ENCODE measurements around the gene PDGFA. TPM values are rescaled to one million over a fixed set of nuclear protein-coding genes. Genes with fewer than 3 reads are reported as not detected.

PDGFA gene
- total RNA-seq, 2 experiments from 2014 or later: 16.7 to 18.8 TPM

DNA sequence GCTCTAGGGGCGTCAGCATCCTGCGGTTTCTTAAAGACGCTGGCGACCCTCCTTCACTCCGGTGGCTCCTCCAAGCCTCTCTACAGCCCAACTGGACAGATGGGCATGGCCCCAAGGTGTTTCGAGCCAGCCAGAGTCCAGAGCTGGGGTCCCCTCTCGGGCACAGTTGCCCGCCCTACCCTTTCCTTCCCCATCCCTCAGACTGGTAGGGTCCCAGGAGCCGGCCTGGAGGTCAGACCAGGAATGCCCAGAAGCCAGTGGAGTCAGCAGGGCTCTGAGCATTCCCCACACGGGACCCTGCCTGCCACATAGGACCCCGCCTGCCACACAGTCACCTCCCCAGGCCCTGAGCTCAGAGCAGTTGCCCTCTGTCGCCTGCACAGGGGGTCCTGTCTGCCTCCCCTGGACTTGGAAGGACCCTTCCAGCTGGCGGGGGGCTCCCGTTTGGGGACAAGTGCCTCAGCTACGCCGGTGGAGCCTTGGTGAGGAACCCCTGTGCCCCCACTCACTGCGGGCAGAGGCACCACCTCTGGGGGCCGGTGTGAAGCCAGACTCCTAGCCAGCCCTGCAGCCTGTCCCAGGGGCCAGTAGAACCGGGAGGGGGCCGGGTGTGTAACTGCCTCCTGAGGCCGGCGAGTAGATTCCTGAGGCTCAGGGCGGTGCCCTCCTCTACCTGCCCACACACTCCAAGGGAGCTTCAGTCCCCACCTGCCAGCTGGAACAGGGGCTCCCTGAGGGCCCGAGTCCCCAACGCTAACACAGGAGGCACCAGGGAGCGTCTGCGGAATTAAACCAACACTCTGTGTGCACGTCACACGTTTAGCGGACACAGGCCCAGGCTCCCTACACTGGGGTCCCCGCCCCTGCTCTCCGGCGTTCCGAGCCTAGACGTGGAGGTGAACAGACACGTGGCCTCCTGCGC, 19.4 kb upstream of the PDGFA start:
- Mint-ChIP-seq H3K4me1 (ENCODE audit: low read depth) (peaks cover 5% of the 10 kb centered on the region), H3K27ac (no peak overlapping the region), H3K27me3 (no peaks in the 10 kb centered on the region), H3K4me3 (no peak overlapping the region), H3K36me3 (ENCODE audit: low read depth) (no peaks in the 10 kb centered on the region), H3K9me3 (no peaks in the 10 kb centered on the region)
- DNase-seq (no peak), ATAC-seq (no peak)
- intact Hi-C loops (cut with micrococcal nuclease): no loop called here
- POLR2A ChIA-PET: no interaction called here
- CTCF ChIA-PET: no interaction called here
- TF ChIP-seq, protein P1, sequence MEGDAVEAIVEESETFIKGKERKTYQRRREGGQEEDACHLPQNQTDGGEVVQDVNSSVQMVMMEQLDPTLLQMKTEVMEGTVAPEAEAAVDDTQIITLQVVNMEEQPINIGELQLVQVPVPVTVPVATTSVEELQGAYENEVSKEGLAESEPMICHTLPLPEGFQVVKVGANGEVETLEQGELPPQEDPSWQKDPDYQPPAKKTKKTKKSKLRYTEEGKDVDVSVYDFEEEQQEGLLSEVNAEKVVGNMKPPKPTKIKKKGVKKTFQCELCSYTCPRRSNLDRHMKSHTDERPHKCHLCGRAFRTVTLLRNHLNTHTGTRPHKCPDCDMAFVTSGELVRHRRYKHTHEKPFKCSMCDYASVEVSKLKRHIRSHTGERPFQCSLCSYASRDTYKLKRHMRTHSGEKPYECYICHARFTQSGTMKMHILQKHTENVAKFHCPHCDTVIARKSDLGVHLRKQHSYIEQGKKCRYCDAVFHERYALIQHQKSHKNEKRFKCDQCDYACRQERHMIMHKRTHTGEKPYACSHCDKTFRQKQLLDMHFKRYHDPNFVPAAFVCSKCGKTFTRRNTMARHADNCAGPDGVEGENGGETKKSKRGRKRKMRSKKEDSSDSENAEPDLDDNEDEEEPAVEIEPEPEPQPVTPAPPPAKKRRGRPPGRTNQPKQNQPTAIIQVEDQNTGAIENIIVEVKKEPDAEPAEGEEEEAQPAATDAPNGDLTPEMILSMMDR (IDR thresholded peaks at IDR 0.05): no peak

DNA sequence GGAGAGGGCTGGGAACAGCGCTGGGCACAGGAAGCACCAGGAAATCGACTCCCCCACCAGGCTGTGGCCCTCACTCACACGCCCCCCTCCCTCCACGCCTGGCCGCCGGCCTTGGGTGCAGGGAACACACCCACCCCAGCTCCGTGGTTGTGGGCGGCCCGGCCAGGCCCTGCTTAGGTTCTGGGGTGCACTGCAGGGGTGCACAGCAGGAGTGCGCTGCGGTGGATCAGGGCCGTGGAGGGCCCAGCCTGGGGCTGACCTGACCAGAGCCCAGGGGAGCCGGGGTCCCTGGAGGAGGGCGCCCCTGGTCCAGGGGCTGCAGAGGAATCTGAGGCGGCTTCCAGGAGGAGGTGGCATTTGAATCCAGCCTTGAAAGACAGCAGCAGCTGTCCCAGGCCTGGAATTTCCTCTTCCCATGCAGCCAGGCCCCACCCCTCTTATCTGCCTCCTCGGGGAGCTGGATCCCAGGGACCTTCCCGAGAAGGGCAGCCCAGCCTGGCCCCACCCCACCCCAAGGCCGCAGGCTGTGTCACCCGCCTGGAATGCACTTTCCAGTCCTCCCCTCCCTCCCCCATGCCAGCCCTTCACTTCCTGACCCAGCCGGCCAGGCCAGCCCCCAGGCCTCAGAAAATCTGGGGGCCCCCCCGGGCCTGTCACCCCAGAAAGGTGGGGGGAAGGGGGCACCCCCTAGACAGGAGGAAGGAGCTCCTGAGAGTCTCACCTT, 18.4 kb upstream of the PDGFA start:
- no peak for DNase-seq
- Mint-ChIP-seq H3K4me1 (ENCODE audit: low read depth) (peaks cover 5% of the 10 kb centered on the region), H3K27ac (no peak overlapping the region), H3K27me3 (no peaks in the 10 kb centered on the region), H3K4me3 (no peak overlapping the region), H3K9me3 (no peaks in the 10 kb centered on the region), H3K36me3 (ENCODE audit: low read depth) (no peaks in the 10 kb centered on the region)
- ChIA-PET CTCF (no interaction called here), POLR2A (no interaction called here)
- no peak for ATAC-seq
- TF ChIP-seq, protein P1 (IDR thresholded peaks at IDR 0.05): no peak
- intact Hi-C loops (cut with micrococcal nuclease): no loop called here

DNA sequence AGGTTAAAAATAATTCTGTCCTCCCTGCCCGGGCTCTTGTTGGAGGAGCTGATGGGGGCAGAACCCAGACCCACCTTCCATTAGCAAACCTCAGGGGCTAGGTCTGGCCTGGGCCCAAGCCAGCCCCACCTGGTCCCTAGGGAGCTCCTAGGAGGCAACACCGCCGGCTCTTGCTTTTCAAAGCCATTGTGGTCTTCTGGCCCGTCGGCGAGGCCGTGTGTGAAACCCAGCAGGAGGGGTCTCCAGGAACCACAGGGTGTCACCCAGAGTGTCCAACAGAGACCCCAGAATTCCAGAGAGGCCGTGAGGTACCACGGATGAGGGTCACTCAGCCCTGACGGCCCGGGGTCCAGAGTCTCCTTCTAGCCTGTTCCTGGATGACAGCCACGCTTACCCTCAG, 16.6 kb upstream of the PDGFA start:
- ATAC-seq (no peak), DNase-seq (no peak)
- Mint-ChIP-seq H3K36me3 (ENCODE audit: low read depth) (no peaks in the 10 kb centered on the region), H3K27me3 (no peaks in the 10 kb centered on the region), H3K9me3 (no peaks in the 10 kb centered on the region), H3K4me3 (no peak overlapping the region), H3K27ac (no peak overlapping the region), H3K4me1 (ENCODE audit: low read depth) (peaks cover 11% of the 10 kb centered on the region)
- CTCF ChIA-PET: no interaction called here
- intact Hi-C loops (cut with micrococcal nuclease): no loop called here
- TF ChIP-seq, protein P1 (IDR thresholded peaks at IDR 0.05): no peak
- POLR2A ChIA-PET: no interaction called here

DNA sequence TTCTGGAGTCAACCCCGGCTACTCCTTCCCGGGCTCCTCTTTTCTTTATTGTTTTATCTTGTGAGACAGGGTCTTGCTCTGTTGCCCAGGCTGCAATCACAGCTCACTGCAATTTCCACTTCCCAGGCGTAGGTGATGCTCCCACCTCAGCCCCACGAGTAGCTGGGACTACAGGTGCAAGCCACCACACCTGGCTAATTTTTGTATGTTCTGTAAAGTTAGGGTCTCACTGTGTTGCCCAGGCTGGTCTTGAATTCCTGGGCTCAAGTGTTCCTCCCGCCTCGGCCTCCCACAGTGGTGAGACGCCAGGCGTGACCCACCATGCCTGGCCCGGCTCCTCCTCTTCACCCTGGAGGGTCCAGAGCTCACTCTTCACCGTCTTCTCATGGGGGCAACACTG, 15.3 kb upstream of the PDGFA start:
- Mint-ChIP-seq H3K9me3 (no peaks in the 10 kb centered on the region), H3K4me1 (ENCODE audit: low read depth) (peaks cover 13% of the 10 kb centered on the region), H3K36me3 (ENCODE audit: low read depth) (no peaks in the 10 kb centered on the region), H3K27ac (no peak overlapping the region), H3K4me3 (no peak overlapping the region), H3K27me3 (peaks cover 4% of the 10 kb centered on the region)
- ATAC-seq (no peak), DNase-seq (no peak)
- CTCF ChIA-PET: no interaction called here
- intact Hi-C loops (cut with micrococcal nuclease): no loop called here
- TF ChIP-seq, protein P1 (IDR thresholded peaks at IDR 0.05): no peak
- POLR2A ChIA-PET: interaction anchor here (1.0 kb wide), 1 partner anchor 11 kb away, joined by 3 read pairs; no protein-coding TSS in a partner anchor

DNA sequence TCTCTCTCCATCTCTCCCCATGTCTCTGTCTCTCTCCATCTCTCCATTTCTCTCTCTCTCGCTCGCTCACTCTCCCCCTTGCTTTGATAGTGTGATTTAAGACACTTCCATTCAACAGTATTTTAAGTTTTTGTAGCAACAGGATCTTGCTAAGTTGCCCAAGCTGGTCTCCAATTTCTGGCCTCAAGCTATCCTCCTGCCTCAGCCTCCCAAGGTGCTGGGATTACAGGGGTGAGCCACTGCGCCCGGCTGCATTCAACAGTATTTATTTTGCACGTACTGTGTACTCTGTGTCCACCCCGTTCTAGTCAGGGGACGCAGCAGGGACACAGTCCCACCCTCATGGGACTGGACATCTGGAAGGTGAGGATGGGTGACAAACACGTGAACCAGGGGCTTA, 14.4 kb upstream of the PDGFA start:
- Mint-ChIP-seq H3K27ac (no peak overlapping the region), H3K9me3 (no peaks in the 10 kb centered on the region), H3K4me3 (no peak overlapping the region), H3K27me3 (peaks cover 5% of the 10 kb centered on the region), H3K4me1 (ENCODE audit: low read depth) (peaks cover 13% of the 10 kb centered on the region), H3K36me3 (ENCODE audit: low read depth) (no peaks in the 10 kb centered on the region)
- ChIA-PET CTCF (no interaction called here), POLR2A (interaction anchor here (1.0 kb wide), 1 partner anchor 12 kb away, joined by 3 read pairs; no protein-coding TSS in a partner anchor)
- intact Hi-C loops (cut with micrococcal nuclease): no loop called here
- DNase-seq (no peak), ATAC-seq (no peak)
- TF ChIP-seq, protein P1 (IDR thresholded peaks at IDR 0.05): no peak

All from activated CD8-positive, alpha-beta T cell treated with anti-CD3 and anti-CD28 coated beads for 36 hours (primary cell).